WI38 (cell line): ENCODE measurements around the gene CREB3L4.
A peak's percentile ranks its signal among the peaks of the same experiment; 100 is the strongest.
"Not testable (repeated sequence)": the region's sequence is repeated elsewhere in the genome, so short reads cannot be mapped to it uniquely, and the experiment has no call there.

Experiments
- H3K4me3 ChIP-seq: 2 replicates; pipeline ENCODE4 v1.5.1; 2011; ENCODE audit warnings: low read depth, mild to moderate bottlenecking, control low read depth, low read length
- CTCF ChIP-seq: IDR thresholded peaks from 2 replicates; pipeline ENCODE4 v1.5.1; 2012; ENCODE audit warnings: low read depth, mild to moderate bottlenecking, control low read depth, low read length

The CREB3L4 gene

GRCh38 chr1:153978274-153978909 lies 10.7 kb downstream of the CREB3L4 start:
- H3K4me3 ChIP-seq, result peak overlapping the region; percentile 97
- no peak for TF ChIP-seq CTCF

GRCh38 chr1:153979091-153979490 lies 11.4 kb downstream of the CREB3L4 start:
- H3K4me3 ChIP-seq, result not testable (repeated sequence)

GRCh38 chr1:153981735-153982134 lies 14.0 kb downstream of the CREB3L4 start:
- not testable (repeated sequence) for H3K4me3 ChIP-seq

GRCh38 chr1:153984123-153984894 lies 16.6 kb downstream of the CREB3L4 start:
- no peak for TF ChIP-seq CTCF
- H3K4me3 ChIP-seq, result peak overlapping the region; percentile 66

GRCh38 chr1:153985341-153985912 lies 17.7 kb downstream of the CREB3L4 start:
- no peak for TF ChIP-seq CTCF
- peak overlapping the region; percentile 66 for H3K4me3 ChIP-seq

- peak within 1 kb of the TSS; percentile 66 for H3K4me3 ChIP-seq
- TF ChIP-seq CTCF, result no peak
These were observed 18.4 kb downstream of the CREB3L4 start, which contains the start of gene RAB13 for GRCh38 chr1:153985941-153986761. TSS of gene RAB13 (minus strand) at chr1:153986339. CDS start at chr1:153986236, 103 bp downstream.

GRCh38 chr1:153987621-153988020 lies 19.9 kb downstream of the CREB3L4 start:
- no peak overlapping the region for H3K4me3 ChIP-seq
- no peak for TF ChIP-seq CTCF
